Measurements from ENCODE around the gene SCN5A. TPM values are rescaled to one million over a fixed set of nuclear protein-coding genes. Genes with fewer than 3 reads are reported as not detected.

Gene SCN5A
- total and polyA plus RNA-seq, 10 donors = 0.02 to 1.2 (median 0.17) TPM; not detected in 3

DNA sequence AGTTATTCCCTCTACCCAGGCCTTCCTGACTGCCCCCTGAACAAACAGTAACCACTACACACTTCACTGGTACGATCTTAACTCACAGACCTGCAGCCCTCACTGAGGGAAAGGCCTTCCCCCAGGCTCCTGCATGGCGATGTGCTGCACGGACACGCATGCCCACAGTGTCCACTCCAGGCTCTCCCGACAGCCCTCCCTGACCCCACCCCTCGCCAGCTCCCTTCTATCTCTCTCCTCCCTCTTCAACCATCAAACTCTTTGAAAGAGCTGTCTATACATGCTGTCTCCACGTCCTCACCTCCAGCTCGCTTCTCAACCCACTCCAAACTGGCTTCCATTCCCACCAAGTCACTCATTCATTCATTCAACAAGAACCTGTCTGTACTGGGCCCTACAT, 3.9 kb downstream of the SCN5A start:
- Histone ChIP-seq H3K4me3 (no peak overlapping the region), H3K27me3 (replicated peaks in 1 of 7) (peaks cover 4 to 93% (median 32%) of the 10 kb centered on the region in 7 donors), H3K27ac (no peak overlapping the region), H3K4me1 (peaks cover 0 to 22% (median 16%) of the 10 kb centered on the region in 6 donors), H3K9me3 (no peaks in the 10 kb centered on the region), H3K36me3 (no peaks in the 10 kb centered on the region)
- WGBS, 5 donors = 72 to 88% (median 81%) methylated on average over 8 of the region's 8 CpGs
- intact Hi-C loops (cut with DNase I; ENCODE audit: low total_unique reads) = no loop called here
- peak; percentile 36 for DNase-seq
- TF ChIP-seq POLR2AphosphoS5 (IDR thresholded peaks at IDR 0.05) (no peak), POLR2A (IDR thresholded peaks at IDR 0.05) (no peak)
- TF ChIP-seq, protein P1, sequence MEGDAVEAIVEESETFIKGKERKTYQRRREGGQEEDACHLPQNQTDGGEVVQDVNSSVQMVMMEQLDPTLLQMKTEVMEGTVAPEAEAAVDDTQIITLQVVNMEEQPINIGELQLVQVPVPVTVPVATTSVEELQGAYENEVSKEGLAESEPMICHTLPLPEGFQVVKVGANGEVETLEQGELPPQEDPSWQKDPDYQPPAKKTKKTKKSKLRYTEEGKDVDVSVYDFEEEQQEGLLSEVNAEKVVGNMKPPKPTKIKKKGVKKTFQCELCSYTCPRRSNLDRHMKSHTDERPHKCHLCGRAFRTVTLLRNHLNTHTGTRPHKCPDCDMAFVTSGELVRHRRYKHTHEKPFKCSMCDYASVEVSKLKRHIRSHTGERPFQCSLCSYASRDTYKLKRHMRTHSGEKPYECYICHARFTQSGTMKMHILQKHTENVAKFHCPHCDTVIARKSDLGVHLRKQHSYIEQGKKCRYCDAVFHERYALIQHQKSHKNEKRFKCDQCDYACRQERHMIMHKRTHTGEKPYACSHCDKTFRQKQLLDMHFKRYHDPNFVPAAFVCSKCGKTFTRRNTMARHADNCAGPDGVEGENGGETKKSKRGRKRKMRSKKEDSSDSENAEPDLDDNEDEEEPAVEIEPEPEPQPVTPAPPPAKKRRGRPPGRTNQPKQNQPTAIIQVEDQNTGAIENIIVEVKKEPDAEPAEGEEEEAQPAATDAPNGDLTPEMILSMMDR (IDR thresholded peaks at IDR 0.05 in 8 of 11, conservative IDR thresholded peaks at IDR 0.05 in 3 of 11) = no peak

DNA sequence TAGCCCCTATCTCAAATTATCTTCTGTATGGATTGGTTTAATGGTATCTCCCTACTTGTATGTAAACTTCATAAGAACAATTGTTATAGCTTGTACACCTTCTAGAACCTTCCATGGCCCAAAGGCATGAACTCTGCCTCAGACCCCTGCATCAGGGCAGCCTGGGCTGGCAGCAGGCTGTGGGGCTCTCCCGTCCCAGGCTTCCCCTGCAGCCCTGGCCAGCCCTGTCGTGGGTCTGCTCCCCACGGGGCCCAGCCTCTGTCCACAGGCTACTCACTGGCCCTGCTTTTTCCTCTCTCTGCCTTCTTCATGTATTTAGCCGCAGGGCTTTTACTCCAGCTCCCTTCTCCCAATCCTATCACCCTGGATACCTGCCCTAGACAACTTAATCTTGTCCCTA, 4.4 kb downstream of the SCN5A start:
- intact Hi-C loops (cut with DNase I; ENCODE audit: low total_unique reads) = no loop called here
- WGBS, 5 donors = 69 to 86% (median 79%) methylated on average over 4 of the region's 4 CpGs
- H3K9me3 ChIP-seq = no peaks in the 10 kb centered on the region
- H3K36me3 ChIP-seq = no peaks in the 10 kb centered on the region
- TF ChIP-seq POLR2AphosphoS5 (IDR thresholded peaks at IDR 0.05) (no peak), POLR2A (IDR thresholded peaks at IDR 0.05) (no peak)
- TF ChIP-seq, protein P1 (IDR thresholded peaks at IDR 0.05 in 8 of 11, conservative IDR thresholded peaks at IDR 0.05 in 3 of 11) = no peak
- peaks cover 0 to 19% (median 14%) of the 10 kb centered on the region in 6 donors for H3K4me1 ChIP-seq
- DNase-seq = peak; percentile 38
- no peak overlapping the region for H3K27ac ChIP-seq
- no peak overlapping the region for H3K4me3 ChIP-seq
- peaks cover 4 to 88% (median 32%) of the 10 kb centered on the region in 7 donors for H3K27me3 ChIP-seq (replicated peaks in 1 of 7)

DNA sequence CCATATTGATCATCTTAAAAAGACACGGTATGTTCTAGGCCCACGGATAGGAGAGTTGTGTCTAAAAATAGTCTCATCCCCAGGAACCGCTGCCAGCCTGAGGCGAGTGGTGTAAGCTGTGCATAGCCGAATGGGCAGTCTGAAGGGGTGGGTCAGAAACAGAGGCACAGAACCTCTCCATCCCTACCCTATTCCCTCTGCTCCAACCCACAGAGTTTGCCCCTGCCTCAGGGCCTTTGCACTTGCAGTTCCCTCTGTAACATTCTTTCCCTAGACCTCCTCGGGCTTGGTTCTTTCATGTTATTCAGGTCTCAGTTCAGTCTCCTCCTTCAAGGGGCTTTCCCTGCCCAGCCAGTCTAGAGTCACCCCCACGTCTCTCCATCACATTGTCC, 4.8 kb downstream of the SCN5A start:
- no peak overlapping the region for H3K27ac ChIP-seq
- no peaks in the 10 kb centered on the region for H3K9me3 ChIP-seq
- no peak for TF ChIP-seq POLR2AphosphoS5 (IDR thresholded peaks at IDR 0.05)
- no peak for TF ChIP-seq POLR2A (IDR thresholded peaks at IDR 0.05)
- TF ChIP-seq, protein P1 (IDR thresholded peaks at IDR 0.05 in 8 of 11, conservative IDR thresholded peaks at IDR 0.05 in 3 of 11) = no peak
- WGBS, 5 donors = 79 to 86% (median 84%) methylated on average over 7 of the region's 7 CpGs
- no peak overlapping the region for H3K4me3 ChIP-seq
- H3K27me3 ChIP-seq (replicated peaks in 1 of 7) = peaks cover 4 to 84% (median 28%) of the 10 kb centered on the region in 7 donors
- no peaks in the 10 kb centered on the region for H3K36me3 ChIP-seq
- no peak for DNase-seq
- intact Hi-C loops (cut with DNase I; ENCODE audit: low total_unique reads) = no loop called here
- peaks cover 0 to 15% (median 10%) of the 10 kb centered on the region in 6 donors for H3K4me1 ChIP-seq

DNA sequence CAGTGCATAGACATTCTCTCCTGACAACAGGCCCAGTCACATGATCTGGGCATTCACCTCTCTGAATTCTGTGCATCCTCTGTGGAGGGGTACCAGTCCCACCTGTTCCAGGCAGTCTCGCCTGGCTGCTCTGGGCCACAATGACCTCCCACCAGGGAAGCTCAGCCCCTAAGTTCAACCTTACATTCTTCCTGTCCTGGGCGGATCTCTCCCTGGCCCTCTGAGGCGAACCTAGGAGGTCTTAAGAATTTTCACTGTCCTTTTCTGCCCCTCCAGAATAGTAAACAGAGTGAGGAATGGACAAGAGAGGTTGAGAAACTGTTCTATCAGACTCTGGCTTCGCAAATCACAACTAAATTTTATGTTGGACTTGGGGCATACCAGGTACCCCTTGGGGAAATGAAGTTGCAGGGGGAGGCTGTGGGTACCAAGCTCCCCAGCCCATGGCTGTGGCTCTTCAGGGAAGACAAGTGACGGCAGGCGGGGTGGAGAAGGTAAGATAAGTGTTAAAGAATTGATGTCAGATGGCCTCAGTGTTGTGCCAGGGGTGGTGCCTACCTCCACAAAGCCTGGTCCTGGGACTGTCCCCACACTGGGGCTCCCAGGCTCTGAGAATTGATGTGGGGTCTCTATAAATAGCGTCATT, 5.3 kb downstream of the SCN5A start:
- intact Hi-C loops (cut with DNase I; ENCODE audit: low total_unique reads) = no loop called here
- 78 to 91% (median 84%) methylated on average over 7 of the region's 7 CpGs for WGBS, 5 donors

More for the DNA sequence above, 5.3 kb downstream of the SCN5A start:
- TF ChIP-seq POLR2A (IDR thresholded peaks at IDR 0.05) (no peak), POLR2AphosphoS5 (IDR thresholded peaks at IDR 0.05) (no peak)
- TF ChIP-seq, protein P1 (IDR thresholded peaks at IDR 0.05 in 8 of 11, conservative IDR thresholded peaks at IDR 0.05 in 3 of 11) = no peak
- peak; percentile 41 for DNase-seq
- peaks cover 0 to 10% (median 7%) of the 10 kb centered on the region in 6 donors for H3K4me1 ChIP-seq
- no peak overlapping the region for H3K27ac ChIP-seq
- H3K9me3 ChIP-seq = no peaks in the 10 kb centered on the region
- H3K36me3 ChIP-seq = no peaks in the 10 kb centered on the region
- H3K27me3 ChIP-seq (replicated peaks in 1 of 7) = peaks cover 4 to 79% (median 23%) of the 10 kb centered on the region in 7 donors
- no peak overlapping the region for H3K4me3 ChIP-seq
